ENCODE measurements around the gene ZSCAN22. TPM values are rescaled to one million over a fixed set of nuclear protein-coding genes. Genes with fewer than 3 reads are reported as not detected.

ZSCAN22 gene
- total RNA-seq, 1 donor from 2014 or later, result 4.8 TPM

GRCh38 chr19:58387338-58388174 is 60.8 kb downstream of the ZSCAN22 start:
- Mint-ChIP-seq H3K27ac (peak overlapping the region; percentile 99), H3K36me3 (ENCODE audit: low read depth) (peaks cover 28% of the 10 kb centered on the region), H3K4me1 (ENCODE audit: low read depth) (peaks cover 30% of the 10 kb centered on the region), H3K4me3 (peak overlapping the region; percentile 93), H3K9me3 (no peaks in the 10 kb centered on the region), H3K27me3 (ENCODE audit: insufficient read depth) (no peaks in the 10 kb centered on the region)
- intact Hi-C loops (cut with micrococcal nuclease), result loop anchor here (1.0 to 10.0 kb wide), 9 partner anchors 14 to 573 kb away; partner anchors contain the start of genes ERVK3-1, ZNF132, ZNF274 and ZNF324B
- DNase-seq (ENCODE audit: low spot score), result no peak

GRCh38 chr19:58388175-58388526 is 61.4 kb downstream of the ZSCAN22 start:
- intact Hi-C loops (cut with micrococcal nuclease), result loop anchor here (10.0 kb wide), 1 partner anchor 573 kb away; the partner anchor contains the start of gene ZNF552
- H3K4me3 Mint-ChIP-seq, result peak overlapping the region; percentile 93
- no peaks in the 10 kb centered on the region for H3K27me3 Mint-ChIP-seq (ENCODE audit: insufficient read depth)
- peaks cover 30% of the 10 kb centered on the region for H3K4me1 Mint-ChIP-seq (ENCODE audit: low read depth)
- peaks cover 32% of the 10 kb centered on the region for H3K36me3 Mint-ChIP-seq (ENCODE audit: low read depth)
- no peaks in the 10 kb centered on the region for H3K9me3 Mint-ChIP-seq
- DNase-seq (ENCODE audit: low spot score), result no peak
- H3K27ac Mint-ChIP-seq, result peak overlapping the region; percentile 99

Other genes starting within 250 kb of the ZSCAN22 start
- 2.0 and 2.3 TPM in 2 replicates for gene ZSCAN18, start 228.8 kb upstream of the ZSCAN22 start, total RNA-seq
- 1.6 and 1.9 TPM in 2 replicates for gene ZNF329, start 176.2 kb upstream of the ZSCAN22 start, total RNA-seq
- 18.2 and 21.2 TPM in 2 replicates for gene ZNF274, start 143.9 kb upstream of the ZSCAN22 start, total RNA-seq
- 51.8 and 56.1 TPM in 2 replicates for gene ZNF544, start 98.1 kb upstream of the ZSCAN22 start, total RNA-seq
- gene ZNF8, start 48.0 kb upstream of the ZSCAN22 start, total RNA-seq, result 4.0 and 4.4 TPM in 2 replicates
- gene ERVK3-1, start 21.6 kb upstream of the ZSCAN22 start, total RNA-seq, result 87.1 and 96.7 TPM in 2 replicates
- gene A1BG, start 26.5 kb downstream of the ZSCAN22 start, total RNA-seq, result 7.1 and 7.7 TPM in 2 replicates
- 0.76 and 0.93 TPM in 2 replicates for gene ZNF497, start 35.8 kb downstream of the ZSCAN22 start, total RNA-seq
- 0.86 and 1.4 TPM in 2 replicates for gene ZNF837, start 54.0 kb downstream of the ZSCAN22 start, total RNA-seq
- gene RPS5, start 60.3 kb downstream of the ZSCAN22 start, total RNA-seq, result 1,157 and 1,161 TPM in 2 replicates
- gene RNF225, start 68.7 kb downstream of the ZSCAN22 start, total RNA-seq, result 0.65 and 1.6 TPM in 2 replicates
- gene ZNF584, start 81.7 kb downstream of the ZSCAN22 start, total RNA-seq, result 17.8 and 20.6 TPM in 2 replicates
- 3.4 and 3.5 TPM in 2 replicates for gene ZNF132, start 113.2 kb downstream of the ZSCAN22 start, total RNA-seq
- gene ZNF324B, start 124.6 kb downstream of the ZSCAN22 start, total RNA-seq, result 14.3 and 15.1 TPM in 2 replicates
- gene ZNF324, start 140.1 kb downstream of the ZSCAN22 start, total RNA-seq, result 12.8 and 15.5 TPM in 2 replicates
- gene ZNF446, start 149.4 kb downstream of the ZSCAN22 start, total RNA-seq, result 6.6 and 6.7 TPM in 2 replicates
- gene SLC27A5, start 185.0 kb downstream of the ZSCAN22 start, total RNA-seq, result 23.3 and 24.7 TPM in 2 replicates
- 15.9 and 17.4 TPM in 2 replicates for gene ZBTB45, start 192.8 kb downstream of the ZSCAN22 start, total RNA-seq
- gene TRIM28, start 217.1 kb downstream of the ZSCAN22 start, total RNA-seq, result 664 and 687 TPM in 2 replicates
- 109 and 114 TPM in 2 replicates for gene CHMP2A, start 228.1 kb downstream of the ZSCAN22 start, total RNA-seq
- gene UBE2M, start 231.6 kb downstream of the ZSCAN22 start, total RNA-seq, result 147 and 164 TPM in 2 replicates
- gene MZF1, start 246.3 kb downstream of the ZSCAN22 start, total RNA-seq, result 19.6 and 21.6 TPM in 2 replicates